IMR-90 (cell line): ENCODE results near the gene ALDH3B2. TPM values are rescaled to one million over a fixed set of nuclear protein-coding genes. Genes with fewer than 3 reads are reported as not detected.

Experiments used
- ATAC-seq: fragments of 200-7000 bp; cut with Tn5 transposase; 2 replicates; pipeline ENCODE4 v1.9.1; 2020; ENCODE audit warnings: low read depth, mild to moderate bottlenecking, moderate library complexity
- BruUV-seq: library from RNA; stranded (reverse); fragments of 400-500 nt; replicated peaks from 2 replicates; lab custom pipeline; 2021; lab: Mats Ljungman, UMichigan
- CTCF ChIA-PET: fragments of 300-600 bp; formaldehyde crosslinking; extraction: SDS; loops from one replicate; lab custom pipeline; 2021; ENCODE audit warnings: antibody characterized with exemption; lab: Yijun Ruan, JAX
- POLR2A ChIA-PET: fragments of 300-600 bp; sonication (Branson Sonifier 250); formaldehyde crosslinking; loops from one replicate; lab custom pipeline; 2022; ENCODE audit warnings: antibody characterized with exemption; ENCODE audit not compliant: unreplicated experiment; lab: Charles Lee
- DNase-seq: peaks from one replicate; pipeline ENCODE4 v3.0.0; 2013
- H2AFZ ChIP-seq: replicated peaks from 2 replicates; pipeline ENCODE3; 2013; ENCODE audit warnings: low read length, mild to moderate bottlenecking; ENCODE audit not compliant: poor library complexity
- H2AK5ac ChIP-seq: 2 replicates; pipeline ENCODE4 v1.6.1; 2013; ENCODE audit warnings: low read depth, low read length, inconsistent platforms
- H2AK9ac ChIP-seq: replicated peaks from 2 replicates; pipeline ENCODE3; 2013; ENCODE audit warnings: mild to moderate bottlenecking, low read depth, low read length, moderate library complexity; ENCODE audit not compliant: poor library complexity
- H2BK120ac ChIP-seq: 2 replicates; pipeline ENCODE4 v1.6.1; 2013; ENCODE audit warnings: low read depth, low read length, inconsistent platforms
- H2BK15ac ChIP-seq: 3 replicates; pipeline ENCODE4 v1.6.1; 2013; ENCODE audit warnings: low read depth, low read length, inconsistent platforms
- H2BK20ac ChIP-seq: 2 replicates; pipeline ENCODE4 v1.6.1; 2013; ENCODE audit warnings: low read depth, mild to moderate bottlenecking, inconsistent platforms, low read length, moderate library complexity
- H2BK5ac ChIP-seq: 2 replicates; pipeline ENCODE4 v1.6.1; 2013; ENCODE audit warnings: mild to moderate bottlenecking, low read depth, low read length, inconsistent platforms; ENCODE audit not compliant: poor library complexity, severe bottlenecking
- H3K14ac ChIP-seq: replicated peaks from 2 replicates; pipeline ENCODE4 v1.6.1; 2013; ENCODE audit warnings: low read depth, low read length, inconsistent platforms
- H3K18ac ChIP-seq: 2 replicates; pipeline ENCODE4 v1.6.1; 2013; ENCODE audit warnings: low read depth, low read length, control low read depth
- H3K23ac ChIP-seq: 2 replicates; pipeline ENCODE4 v1.6.1; 2013; ENCODE audit warnings: low read depth, low read length, inconsistent platforms
- H3K27ac ChIP-seq: 2 replicates; pipeline ENCODE4 v1.5.1; 2013; ENCODE audit warnings: mild to moderate bottlenecking, control low read depth, low read length; ENCODE audit not compliant: insufficient read depth
- H3K27me3 ChIP-seq: 2 replicates; pipeline ENCODE4 v1.6.1; 2013; ENCODE audit warnings: low read length; ENCODE audit not compliant: control insufficient read depth, insufficient read depth
- H3K36me3 ChIP-seq: 2 replicates; pipeline ENCODE4 v1.6.1; 2013; ENCODE audit warnings: low read length, mixed read lengths; ENCODE audit not compliant: control insufficient read depth, insufficient read depth
- H3K4ac ChIP-seq: 2 replicates; pipeline ENCODE4 v1.6.1; 2013; ENCODE audit warnings: low read depth, low read length, inconsistent platforms
- H3K4me1 ChIP-seq: 2 replicates; pipeline ENCODE4 v1.6.1; 2013; ENCODE audit warnings: low read length, mixed read lengths; ENCODE audit not compliant: control insufficient read depth, insufficient read depth
- H3K4me2 ChIP-seq: 2 replicates; pipeline ENCODE4 v1.6.1; 2013; ENCODE audit warnings: low read depth, mild to moderate bottlenecking, control low read depth, low read length, moderate library complexity
- H3K4me3 ChIP-seq: 2 replicates; pipeline ENCODE4 v1.5.1; 2013; ENCODE audit warnings: low read depth, mild to moderate bottlenecking, control low read depth, low read length, moderate library complexity; ENCODE audit not compliant: insufficient read depth
- H3K56ac ChIP-seq: 2 replicates; pipeline ENCODE4 v1.6.1; 2013; ENCODE audit warnings: low read length, inconsistent platforms; ENCODE audit not compliant: insufficient read depth; ENCODE audit errors: extremely low read depth
- H3K79me1 ChIP-seq, 2 experiments: 2 replicates each; pipeline ENCODE4 v1.6.1; 2013; ENCODE audit warnings: low read length in 2 of 2, inconsistent platforms in 1 of 2, low read depth in 1 of 2
- H3K9ac ChIP-seq: 2 replicates; pipeline ENCODE4 v1.6.1; 2013; ENCODE audit warnings: low read depth, low read length, control low read depth
- H3K9me1 ChIP-seq: 2 replicates; pipeline ENCODE4 v1.6.1; 2013; ENCODE audit warnings: low read length, inconsistent platforms; ENCODE audit not compliant: insufficient read depth
- H3K9me3 ChIP-seq: 2 replicates; pipeline ENCODE4 v1.6.1; 2013; ENCODE audit warnings: low read length; ENCODE audit not compliant: control insufficient read depth, insufficient read depth
- H4K20me1 ChIP-seq: 2 replicates; pipeline ENCODE4 v1.6.1; 2013; ENCODE audit warnings: low read length, inconsistent platforms; ENCODE audit not compliant: insufficient read depth
- H4K5ac ChIP-seq: 2 replicates; pipeline ENCODE4 v1.6.1; 2013; ENCODE audit warnings: mild to moderate bottlenecking, low read depth, low read length, control low read depth
- H4K8ac ChIP-seq, 2 experiments: 2 replicates each; pipeline ENCODE4 v1.6.1; 2013; ENCODE audit warnings: low read depth in 2 of 2, low read length in 2 of 2, control low read depth in 1 of 2, inconsistent platforms in 1 of 2
- H4K91ac ChIP-seq: 2 replicates; pipeline ENCODE4 v1.6.1; 2013; ENCODE audit warnings: low read depth, low read length, inconsistent platforms; ENCODE audit not compliant: insufficient read depth
- CHD1 ChIP-seq: IDR thresholded peaks from 2 replicates; pipeline ENCODE4 v1.6.1; 2012; ENCODE audit warnings: low read depth, low read length, improper control_type of control experiment
- CTCF ChIP-seq: conservative IDR thresholded peaks from 2 replicates; pipeline ENCODE4 v1.5.1; 2012; ENCODE audit warnings: mild to moderate bottlenecking, low read depth, low read length, improper control_type of control experiment
- ELK1 ChIP-seq: fragments of 150-350 bp; IDR thresholded peaks from 2 replicates; pipeline ENCODE4 v1.6.1; 2016; ENCODE audit warnings: low read depth, mild to moderate bottlenecking, low read length, moderate library complexity, borderline replicate concordance
- FOS ChIP-seq: fragments of 150-350 bp; IDR thresholded peaks from 2 replicates; pipeline ENCODE4 v1.6.1; 2016; ENCODE audit warnings: low read depth, low read length
- MAFK ChIP-seq: IDR thresholded peaks from 2 replicates; pipeline ENCODE4 v1.6.1; 2012; ENCODE audit warnings: low read depth, low read length, improper control_type of control experiment
- NFE2L2 ChIP-seq: fragments of 150-350 bp; IDR thresholded peaks from 2 replicates; pipeline ENCODE4 v1.6.1; 2016; ENCODE audit warnings: low read depth, mild to moderate bottlenecking, low read length
- POLR2A ChIP-seq: IDR thresholded peaks from 2 replicates; pipeline ENCODE4 v1.6.1; 2012; ENCODE audit warnings: mild to moderate bottlenecking, low read depth, low read length
- RAD21 ChIP-seq: IDR thresholded peaks from 2 replicates; pipeline ENCODE4 v1.6.1; 2012; ENCODE audit warnings: low read length, improper control_type of control experiment
- RFX5 ChIP-seq: IDR thresholded peaks from 2 replicates; pipeline ENCODE4 v1.8.0; 2012; ENCODE audit warnings: low read depth, mild to moderate bottlenecking, low read length, moderate library complexity
- SMC3 ChIP-seq: fragments of 150-350 bp; IDR thresholded peaks from 2 replicates; pipeline ENCODE4 v1.6.1; 2016; ENCODE audit warnings: low read depth, mild to moderate bottlenecking, antibody characterized with exemption, low read length, moderate library complexity
- USF2 ChIP-seq: fragments of 150-350 bp; IDR thresholded peaks from 2 replicates; pipeline ENCODE4 v1.6.1; 2017; ENCODE audit warnings: mild to moderate bottlenecking, antibody characterized with exemption, low read length, low read depth
- WGBS, 2 experiments: methylation state at CpG; one replicate each; pipeline versions ENCODE4 v1.1.5 to v1.1.7; 2013; ENCODE audit warnings: missing lambda C conversion rate in 2 of 2; ENCODE audit not compliant: insufficient read length in 1 of 2; ENCODE audit errors: extremely low coverage in 2 of 2; 5-methylcytosine and 5-hydroxymethylcytosine counted together
- dilution Hi-C: fragments of 300-500 bp; cut with HindIII; formaldehyde crosslinking; loops from one replicate; pipeline ENCODE4 v1.14.3; 2018; ENCODE audit warnings: low sequenced_read_pairs; ENCODE audit not compliant: unreplicated experiment
- in situ Hi-C: fragments of 300-500 bp; cut with MboI; formaldehyde crosslinking; loops from 3 replicates; pipeline ENCODE4 v1.14.3; 2019; ENCODE audit warnings: low sequenced_read_pairs, inconsistent platforms, mixed read lengths
- intact Hi-C: fragments of 100-400 bp; cut with micrococcal nuclease; formaldehyde crosslinking; loops from 2 replicates; pipeline ENCODE4 v1.10.0; 2022
- polyA plus RNA-seq, 3 experiments: library from polyadenylated mRNA; depleted of rRNA; stranded (reverse); fragments of >200 nt; gene quantifications; 2 replicates each; pipeline ENCODE4 v1.2.3, GENCODE V29; 2012; ENCODE audit warnings: low replicate concordance in 1 of 3
- total RNA-seq: library from RNA; depleted of rRNA; stranded (reverse); fragments of >200 nt; gene quantifications from 2 replicates; pipeline ENCODE4 v1.2.3, GENCODE V29; 2012

ALDH3B2 gene
- total and polyA plus RNA-seq, 2 of the 4 experiments (the other 2 are of a cell fraction): not detected

- no peak overlapping the region for H4K8ac ChIP-seq
- H2BK5ac ChIP-seq: no peak overlapping the region
- H3K27ac ChIP-seq: no peak overlapping the region
- no peak overlapping the region for H3K4me2 ChIP-seq
- no CpG with 5 or more reads among the region's 9 CpGs for WGBS, 2 experiments
- H2BK20ac ChIP-seq: no peak overlapping the region
- POLR2A ChIA-PET: no interaction called here
- H4K5ac ChIP-seq: no peak overlapping the region
- H2AFZ ChIP-seq: no peak overlapping the region
- intact Hi-C loops (no loop called here), dilution Hi-C loops (no loop called here), in situ Hi-C loops (no loop called here)
- H3K56ac ChIP-seq: no peak overlapping the region
- H3K9me3 ChIP-seq: peaks cover 3% of the 10 kb centered on the region
- H3K27me3 ChIP-seq: peaks cover 7% of the 10 kb centered on the region
- no peaks in the 10 kb centered on the region for H3K79me1 ChIP-seq
- H3K18ac ChIP-seq: no peak overlapping the region
- TF ChIP-seq RFX5 (no peak), RAD21 (no peak), NFE2L2 (no peak), SMC3 (no peak), USF2 (no peak), POLR2A (no peak), CHD1 (no peak), MAFK (no peak), CTCF (no peak), ELK1 (no peak), FOS (no peak)
- H3K23ac ChIP-seq: no peak overlapping the region
- H2BK120ac ChIP-seq: no peak overlapping the region
- H3K9ac ChIP-seq: no peak overlapping the region
- H3K4me1 ChIP-seq: no peaks in the 10 kb centered on the region
- H3K4ac ChIP-seq: no peak overlapping the region
- H4K20me1 ChIP-seq: 0 out of 2 replicates have a peak, but pooled peaks cover 4% of the 10 kb centered on the region
- no peaks in the 10 kb centered on the region for H3K36me3 ChIP-seq
- DNase-seq (no peak), ATAC-seq (no peak)
- peaks cover 7% of the 10 kb centered on the region; the same call in 1 of the 2 replicates for H3K9me1 ChIP-seq
- no TSS peak for BruUV-seq
- H2AK9ac ChIP-seq: no peak overlapping the region
- no peak overlapping the region for H3K4me3 ChIP-seq
- H2BK15ac ChIP-seq: no peak overlapping the region
- CTCF ChIA-PET: no interaction called here
- no peak overlapping the region for H4K91ac ChIP-seq
- no peak overlapping the region for H2AK5ac ChIP-seq
- no peak overlapping the region for H3K14ac ChIP-seq
Observed at GRCh38 chr11:67654225-67654624, 20.2 kb downstream of the ALDH3B2 start.
